ENCODE data around the gene TMEM208.

Gene TMEM208

GRCh38 chr16:67237396-67238277, 10.7 kb downstream of the TMEM208 start:
- no peak for DNase-seq (ENCODE audit: low read depth)

GRCh38 chr16:67238278-67238575, 11.3 kb downstream of the TMEM208 start:
- DNase-seq (ENCODE audit: low read depth) = no peak

GRCh38 chr16:67238806-67239470, 12.0 kb downstream of the TMEM208 start:
- no peak for DNase-seq (ENCODE audit: low read depth)

- DNase-seq (ENCODE audit: low read depth) = no peak
These were observed 13.6 kb downstream of the TMEM208 start for GRCh38 chr16:67240506-67240905.

- DNase-seq (ENCODE audit: low read depth) = peak; percentile 91
These were observed 14.3 kb downstream of the TMEM208 start for GRCh38 chr16:67241008-67241900.

GRCh38 chr16:67242138-67242730, 15.3 kb downstream of the TMEM208 start:
- no peak for DNase-seq (ENCODE audit: low read depth)

- no peak for DNase-seq (ENCODE audit: low read depth)
These were observed 16.6 kb downstream of the TMEM208 start for GRCh38 chr16:67243481-67243880.

GRCh38 chr16:67244387-67245185, 17.7 kb downstream of the TMEM208 start:
- peak; percentile 89 for DNase-seq (ENCODE audit: low read depth)

- no peak for DNase-seq (ENCODE audit: low read depth)
These were observed 18.3 kb downstream of the TMEM208 start for GRCh38 chr16:67245186-67245585.

- no peak for DNase-seq (ENCODE audit: low read depth)
These were observed 18.7 kb downstream of the TMEM208 start for GRCh38 chr16:67245674-67246080.

- DNase-seq (ENCODE audit: low read depth) = peak; percentile 92
These were observed 19.3 kb downstream of the TMEM208 start for GRCh38 chr16:67246081-67246755.

GRCh38 chr16:67246756-67247191, 19.8 kb downstream of the TMEM208 start:
- no peak for DNase-seq (ENCODE audit: low read depth)

- peak; percentile 94 for DNase-seq (ENCODE audit: low read depth)
These were observed 20.5 kb downstream of the TMEM208 start, which contains the start of gene FHOD1 for GRCh38 chr16:67247192-67248072. FHOD1 (minus strand) TSS chr16:67247481; CDS start chr16:67247410, 71 bp downstream.

GRCh38 chr16:67248073-67248400, 21.1 kb downstream of the TMEM208 start:
- no peak for DNase-seq (ENCODE audit: low read depth)

GRCh38 chr16:67248401-67249177, 21.7 kb downstream of the TMEM208 start, which contains the start of gene SLC9A5:
SLC9A5 (plus strand) TSS chr16:67248979; CDS start chr16:67249015, 36 bp downstream.
- no peak for DNase-seq (ENCODE audit: low read depth)

GRCh38 chr16:67249178-67250044, 22.5 kb downstream of the TMEM208 start:
- no peak for DNase-seq (ENCODE audit: low read depth)

GRCh38 chr16:67250045-67250327, 23.1 kb downstream of the TMEM208 start:
- DNase-seq (ENCODE audit: low read depth) = no peak

Measured in fibroblast of gingiva (primary cell).